Transverse colon (tissue), 4 donors: Measurements from ENCODE around the gene ZIC4. TPM values are rescaled to one million over a fixed set of nuclear protein-coding genes. Genes with fewer than 3 reads are reported as not detected.

Source experiments
- DNase-seq: peaks from one replicate; pipeline ENCODE4 v3.0.0-alpha.2; 2019
- H3K27ac ChIP-seq, 4 donors: fragments of 200-600 bp; sonication (generic); 2 replicates each; pipeline ENCODE4 v1.5.1; 2016 to 2018; ENCODE audit warnings: inconsistent platforms in 4 of 4
- H3K27me3 ChIP-seq: fragments of 200-600 bp; sonication (generic); 2 replicates; pipeline ENCODE4 v1.5.1; 2017; ENCODE audit warnings: inconsistent platforms
- H3K36me3 ChIP-seq, 4 donors: fragments of 200-600 bp; sonication (generic); 2 replicates each; pipeline ENCODE4 v1.5.1; 2017 to 2019; ENCODE audit warnings: inconsistent platforms in 4 of 4
- H3K4me1 ChIP-seq, 4 donors: fragments of 200-600 bp; sonication (generic); 2 replicates each; pipeline ENCODE4 v1.5.1; 2017 to 2020; ENCODE audit warnings: inconsistent platforms in 4 of 4
- H3K4me3 ChIP-seq, 4 donors: fragments of 200-600 bp; sonication (generic); 1 replicate in 1 of 4; 2 replicates in 3 of 4; pipeline versions ENCODE4 v1.5.1 to v1.6.1; 2017 to 2019; ENCODE audit warnings: inconsistent platforms in 4 of 4
- H3K9me3 ChIP-seq, 2 donors: fragments of 200-600 bp; sonication (generic); 2 replicates each; pipeline ENCODE4 v1.5.1; 2017 to 2019; ENCODE audit warnings: inconsistent platforms in 2 of 2
- CTCF ChIP-seq, 5 experiments: fragments of 200-600 bp in 3 of 5; fragments of 450-650 bp in 2 of 5; sonication (generic) in 3 of 5; IDR thresholded peaks; 1 replicate in 2 of 5; 2 replicates in 3 of 5; pipeline ENCODE4 v1.5.1; 2016 to 2017; ENCODE audit warnings: antibody characterized with exemption in 5 of 5, inconsistent platforms in 3 of 5, mild to moderate bottlenecking in 2 of 5, moderate library complexity in 1 of 5
- EP300 ChIP-seq: sonication (generic); formaldehyde crosslinking; IDR thresholded peaks from one replicate; pipeline ENCODE4 v1.6.1; 2017; ENCODE audit warnings: antibody characterized with exemption, low read depth
- POLR2A ChIP-seq: fragments of 450-650 bp; IDR thresholded peaks from one replicate; pipeline ENCODE4 v1.6.1; 2016; ENCODE audit warnings: antibody characterized with exemption, mild to moderate bottlenecking, moderate library complexity
- POLR2AphosphoS5 ChIP-seq, 3 donors: sonication (generic); formaldehyde crosslinking; IDR thresholded peaks; one replicate each; pipeline ENCODE4 v1.6.1; 2016; ENCODE audit warnings: antibody characterized with exemption in 3 of 3
- whole genome bisulfite sequencing, 2 donors: methylation state at CpG; one replicate each; pipeline ENCODE4 v1.1.5; 2018; ENCODE audit warnings: low coverage in 1 of 2; 5-methylcytosine and 5-hydroxymethylcytosine counted together
- in situ Hi-C, 4 donors: fragments of 200-750 bp; cut with MboI; loops; one replicate each; pipeline versions ENCODE4 v1.15.0 to v1.15.1; 2017; ENCODE audit warnings: low sequenced_read_pairs in 3 of 4, low pct_ligation_motif_present in 1 of 4, low pct_unique_long_range_greater_than_20kb in 1 of 4
- intact Hi-C: fragments of 100-400 bp; cut with DNase I; formaldehyde crosslinking; loops from one replicate; pipeline ENCODE4 v1.15.1; 2023; ENCODE audit warnings: low total_unique reads
- total RNA-seq, 4 donors: library from RNA; depleted of rRNA; stranded (reverse); fragments of >200 nt; gene quantifications; one replicate each; pipeline ENCODE4 v1.1.0, GENCODE V29; 2016

Gene ZIC4
- total RNA-seq, 4 donors from 2014 or later = not detected

DNA sequence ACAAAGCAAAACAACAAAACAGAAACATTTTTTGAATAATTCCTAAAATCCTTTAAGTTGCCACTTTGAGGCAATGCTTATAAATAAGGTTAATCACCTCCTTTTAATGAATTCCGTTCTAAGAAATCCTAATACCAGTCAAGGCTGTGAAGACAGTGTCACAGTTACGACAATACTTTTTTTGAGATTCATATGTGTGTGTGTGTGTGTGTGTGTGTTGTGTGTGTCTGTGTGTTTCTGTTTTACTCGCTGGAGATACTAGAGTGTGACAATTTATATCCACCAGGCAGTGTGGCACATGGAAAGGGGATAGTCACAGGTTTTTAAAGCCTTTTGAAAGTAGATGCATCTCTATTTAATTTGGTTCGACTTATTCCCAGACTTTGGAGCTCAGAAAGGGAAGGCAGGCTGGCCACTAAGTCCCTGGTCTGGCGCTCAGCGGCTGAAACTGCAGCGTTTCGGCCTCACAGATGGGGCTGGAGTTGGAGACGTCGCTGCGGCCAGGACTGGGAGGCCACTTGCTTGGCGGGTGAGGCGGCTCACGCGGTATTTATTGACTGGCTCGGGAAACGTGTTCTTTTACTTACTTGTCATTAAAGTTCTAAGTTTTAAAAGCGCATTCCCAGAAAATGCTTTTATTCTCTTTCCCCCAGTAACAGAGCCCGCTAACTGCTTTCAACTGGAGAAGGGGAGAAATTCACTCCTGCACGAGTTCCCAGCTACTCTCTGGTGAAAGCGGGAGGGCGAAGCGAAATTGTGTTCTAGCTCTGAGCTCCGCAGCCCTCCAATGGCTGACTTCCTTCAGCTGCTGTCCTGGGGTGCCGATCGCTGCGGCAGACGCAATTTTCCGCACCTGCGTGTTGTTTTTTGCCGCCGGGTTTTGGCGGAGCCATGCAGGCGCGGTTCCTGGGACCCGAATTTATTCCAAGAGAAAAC is 16.5 kb upstream of the ZIC4 start:
- Histone ChIP-seq H3K27me3 (peaks cover 98% of the 10 kb centered on the region), H3K4me1 (peaks cover 4 to 17% (median 9%) of the 10 kb centered on the region in 4 donors), H3K36me3 (no peaks in the 10 kb centered on the region), H3K9me3 (no peaks in the 10 kb centered on the region), H3K4me3 (no peak overlapping the region), H3K27ac (no peak overlapping the region)
- in situ Hi-C loops = no loop called here
- TF ChIP-seq POLR2AphosphoS5 (IDR thresholded peaks at IDR 0.05) = no peak
- TF ChIP-seq CTCF (IDR thresholded peaks at IDR 0.05) = no peak
- no peak for TF ChIP-seq POLR2A
- TF ChIP-seq EP300 = no peak
- 14 to 25% methylated on average over 4 to 36 of the region's 36 CpGs for WGBS, 2 donors
- intact Hi-C loops = no loop called here
- DNase-seq = no peak

GRCh38 chr3:147422196-147422595 is 15.9 kb upstream of the ZIC4 start:
- 17 to 31% methylated on average over 5 to 15 of the region's 15 CpGs for WGBS, 2 donors
- H3K27ac ChIP-seq = no peak overlapping the region
- in situ Hi-C loops (no loop called here), intact Hi-C loops (no loop called here)
- H3K4me1 ChIP-seq = peaks cover 4 to 17% (median 9%) of the 10 kb centered on the region in 4 donors
- TF ChIP-seq POLR2A (no peak), EP300 (no peak), POLR2AphosphoS5 (IDR thresholded peaks at IDR 0.05) (no peak), CTCF (IDR thresholded peaks at IDR 0.05) (no peak)
- H3K4me3 ChIP-seq = no peak overlapping the region
- H3K9me3 ChIP-seq = no peaks in the 10 kb centered on the region
- no peak for DNase-seq
- H3K27me3 ChIP-seq = peaks cover 99% of the 10 kb centered on the region
- H3K36me3 ChIP-seq = no peaks in the 10 kb centered on the region

DNA sequence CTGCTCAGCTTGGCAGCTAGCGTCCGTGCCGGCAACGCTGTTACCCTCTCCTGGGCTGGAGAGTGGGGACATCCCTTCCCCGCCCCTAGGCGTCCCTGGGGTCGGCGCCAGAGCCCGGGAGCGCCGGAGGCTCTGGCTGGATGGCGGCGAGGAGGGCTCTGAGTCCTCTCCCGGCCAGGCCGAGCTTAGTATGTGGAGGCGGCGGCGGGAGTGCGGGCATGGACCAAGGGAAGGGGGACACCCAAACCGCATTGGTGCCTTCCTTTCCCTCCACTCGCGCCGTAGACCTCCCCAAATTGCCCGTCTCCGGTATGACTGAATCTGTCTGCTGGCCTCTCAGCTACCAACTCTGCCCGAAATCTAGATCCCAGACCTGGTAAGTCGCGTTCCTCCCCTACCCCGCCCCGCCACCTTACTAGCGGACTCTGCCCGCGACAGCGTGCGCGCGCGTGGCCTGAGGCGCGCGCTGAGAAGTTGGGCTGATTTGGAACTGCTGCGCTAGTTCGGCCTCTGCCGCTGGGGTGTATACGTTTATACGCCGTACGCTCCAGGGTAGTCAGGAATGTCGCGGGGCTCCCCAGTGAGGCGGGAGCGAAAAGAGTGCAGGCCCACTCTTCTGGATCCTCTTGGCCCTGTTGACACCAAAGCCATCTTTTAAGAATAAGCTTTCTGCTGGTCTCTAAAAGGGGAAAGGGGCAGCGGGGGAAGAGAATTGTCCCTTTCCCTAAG is 15.0 kb upstream of the ZIC4 start:
- Histone ChIP-seq H3K4me3 (no peak overlapping the region), H3K36me3 (no peaks in the 10 kb centered on the region), H3K27ac (no peak overlapping the region), H3K27me3 (peaks cover 100% of the 10 kb centered on the region), H3K4me1 (peaks cover 4 to 17% (median 9%) of the 10 kb centered on the region in 4 donors), H3K9me3 (no peaks in the 10 kb centered on the region)
- DNase-seq = no peak
- TF ChIP-seq POLR2A (no peak), CTCF (IDR thresholded peaks at IDR 0.05) (no peak), POLR2AphosphoS5 (IDR thresholded peaks at IDR 0.05) (no peak), EP300 (no peak)
- WGBS, 2 donors = 41% methylated on average over 36 of the region's 53 CpGs; no CpG with 5 or more reads in 1 of the 2 donors
- intact Hi-C loops (no loop called here), in situ Hi-C loops (no loop called here)
